Endodermal cell (in vitro differentiated cells): Measurements from ENCODE around the gene ZNF491. TPM values are rescaled to one million over a fixed set of nuclear protein-coding genes. Genes with fewer than 3 reads are reported as not detected.
"Not testable (repeated sequence)": the region's sequence is repeated elsewhere in the genome, so short reads cannot be mapped to it uniquely, and the experiment has no call there.

Experiments
- DNase-seq: peaks from one replicate; pipeline ENCODE4 v3.0.0-alpha.2; 2017
- H3K27ac ChIP-seq: 2 replicates; pipeline ENCODE4 v1.5.1; 2013; ENCODE audit warnings: mild to moderate bottlenecking, low read depth, low read length, moderate library complexity
- H3K27me3 ChIP-seq: 2 replicates; pipeline ENCODE4 v1.6.1; 2013; ENCODE audit warnings: mild to moderate bottlenecking, low read length, moderate library complexity; ENCODE audit not compliant: insufficient read depth, control insufficient read depth, poor library complexity, severe bottlenecking
- H3K36me3 ChIP-seq: 2 replicates; pipeline ENCODE4 v1.7.0; 2013; ENCODE audit warnings: mild to moderate bottlenecking, low read length, moderate library complexity; ENCODE audit not compliant: control insufficient read depth, insufficient read depth
- H3K4me1 ChIP-seq: one replicate; pipeline ENCODE4 v1.7.0; 2013; ENCODE audit warnings: low read length; ENCODE audit not compliant: control insufficient read depth, insufficient read depth
- H3K4me3 ChIP-seq: 2 replicates; pipeline ENCODE4 v1.5.1; 2013; ENCODE audit warnings: mild to moderate bottlenecking, low read length, moderate library complexity
- H3K9ac ChIP-seq: 2 replicates; pipeline ENCODE4 v1.6.1; 2013; ENCODE audit warnings: mild to moderate bottlenecking, low read length, moderate library complexity; ENCODE audit not compliant: poor library complexity, severe bottlenecking; ENCODE audit errors: extremely low read depth
- H3K9me3 ChIP-seq: 2 replicates; pipeline ENCODE4 v1.6.1; 2013; ENCODE audit warnings: mild to moderate bottlenecking, low read length, moderate library complexity; ENCODE audit not compliant: control insufficient read depth
- H3K27ac Mint-ChIP-seq: 2 replicates; pipeline ENCODE4 v1.8.0; 2020; ENCODE audit warnings: mixed read lengths
- H3K27me3 Mint-ChIP-seq: 2 replicates; pipeline ENCODE4 v1.8.0; 2021; ENCODE audit warnings: mild to moderate bottlenecking, mixed read lengths; ENCODE audit not compliant: insufficient read depth
- H3K36me3 Mint-ChIP-seq: 2 replicates; pipeline ENCODE4 v1.8.0; 2020; ENCODE audit warnings: low read depth, mixed read lengths
- H3K4me1 Mint-ChIP-seq: 2 replicates; pipeline ENCODE4 v1.8.0; 2020; ENCODE audit warnings: mixed read lengths
- H3K4me3 Mint-ChIP-seq: 2 replicates; pipeline ENCODE4 v1.8.0; 2020; ENCODE audit warnings: mild to moderate bottlenecking, moderate library complexity, mixed read lengths
- H3K9me3 Mint-ChIP-seq: 2 replicates; pipeline ENCODE4 v1.8.0; 2020; ENCODE audit warnings: mild to moderate bottlenecking, mixed read lengths
- CTCF ChIP-seq: fragments of 200-600 bp; sonication (generic); conservative IDR thresholded peaks from 2 replicates; pipeline ENCODE4 v1.5.0; 2021; ENCODE audit warnings: antibody characterized with exemption, mild to moderate bottlenecking
- WGBS, 2 experiments: methylation state at CpG; one replicate each; pipeline versions ENCODE4 v1.1.5 to v1.1.7; 2013; ENCODE audit warnings: missing lambda C conversion rate in 2 of 2, mixed read lengths in 1 of 2; ENCODE audit not compliant: insufficient coverage in 1 of 2, insufficient read length in 1 of 2; 5-methylcytosine and 5-hydroxymethylcytosine counted together
- total RNA-seq, 2 donors: library from RNA; stranded (reverse); fragmentation: NEBNext Ultra II Directional in 1 of 2; extraction: Animal tissue kit (Norgen Biotek cat#: 25700) in 1 of 2; gene quantifications; 2 replicates in 1 of 2; 3 replicates in 1 of 2; pipeline ENCODE4 v1.2.1, GENCODE V29; 2021

The ZNF491 gene
- total RNA-seq, 2 donors from 2014 or later: 0.90 to 2.1 TPM

- Histone ChIP-seq H3K4me3 (peak overlapping the region; percentile 86), H3K36me3 (no peaks in the 10 kb centered on the region), H3K9me3 (peaks cover 25% of the 10 kb centered on the region), H3K27ac (no peak overlapping the region), H3K9ac (peak overlapping the region; percentile 83), H3K27me3 (peaks cover 31% of the 10 kb centered on the region), H3K4me1 (no peaks in the 10 kb centered on the region)
- Mint-ChIP-seq H3K4me3 (peak overlapping the region; percentile 81), H3K27ac (no peak overlapping the region), H3K27me3 (peaks cover 58% of the 10 kb centered on the region), H3K36me3 (peaks cover 2% of the 10 kb centered on the region), H3K4me1 (no peaks in the 10 kb centered on the region), H3K9me3 (peaks cover 66% of the 10 kb centered on the region)
- WGBS, 2 experiments: 40 to 53% methylated on average over 11 to 20 of the region's 20 CpGs
- TF ChIP-seq CTCF: no peak
- DNase-seq: peak; percentile 46
Measured at GRCh38 chr19:11767633-11768133, 30.6 kb upstream of the ZNF491 start.

- Histone ChIP-seq H3K36me3 (no peaks in the 10 kb centered on the region), H3K4me1 (no peaks in the 10 kb centered on the region), H3K27ac (no peak overlapping the region), H3K27me3 (peaks cover 18% of the 10 kb centered on the region), H3K4me3 (no peak overlapping the region), H3K9me3 (peaks cover 47% of the 10 kb centered on the region), H3K9ac (no peak overlapping the region)
- Mint-ChIP-seq H3K4me3 (no peak overlapping the region), H3K27me3 (peaks cover 39% of the 10 kb centered on the region), H3K9me3 (peaks cover 74% of the 10 kb centered on the region), H3K27ac (no peak overlapping the region), H3K4me1 (no peaks in the 10 kb centered on the region), H3K36me3 (peaks cover 2% of the 10 kb centered on the region)
- DNase-seq: no peak
- WGBS, 2 experiments: 90 to 91% methylated on average over 2 to 4 of the region's 4 CpGs
- no peak for TF ChIP-seq CTCF
Measured at GRCh38 chr19:11769995-11770394, 28.3 kb upstream of the ZNF491 start.

GRCh38 chr19:11771520-11771919 lies 26.8 kb upstream of the ZNF491 start:
- peaks cover 36% of the 10 kb centered on the region for H3K27me3 Mint-ChIP-seq
- H3K4me1 Mint-ChIP-seq, H3K4me3 ChIP-seq, H3K27ac ChIP-seq, H3K27ac Mint-ChIP-seq, H3K4me3 Mint-ChIP-seq, H3K9ac ChIP-seq, H3K4me1 ChIP-seq, H3K36me3 Mint-ChIP-seq, H3K36me3 ChIP-seq: not testable (repeated sequence)
- H3K27me3 ChIP-seq: peaks cover 18% of the 10 kb centered on the region
- WGBS, 2 experiments: 69 to 71% methylated on average over 9 to 11 of the region's 11 CpGs
- peak; percentile 53 for TF ChIP-seq CTCF
- H3K9me3 ChIP-seq: peaks cover 53% of the 10 kb centered on the region
- DNase-seq: peak; percentile 68
- H3K9me3 Mint-ChIP-seq: peaks cover 80% of the 10 kb centered on the region

- Mint-ChIP-seq H3K36me3 (peaks cover 37% of the 10 kb centered on the region), H3K9me3 (peaks cover 95% of the 10 kb centered on the region)
- H3K36me3 ChIP-seq: peaks cover 33% of the 10 kb centered on the region
- not testable (repeated sequence) for H3K4me1 Mint-ChIP-seq, DNase-seq, H3K27ac ChIP-seq, H3K4me3 Mint-ChIP-seq, H3K4me1 ChIP-seq, H3K9ac ChIP-seq, H3K27me3 Mint-ChIP-seq, H3K27ac Mint-ChIP-seq, H3K27me3 ChIP-seq, H3K4me3 ChIP-seq
- H3K9me3 ChIP-seq: peaks cover 76% of the 10 kb centered on the region
- WGBS, 2 experiments: 91 to 94% methylated on average over 11 of the region's 11 CpGs
Measured at GRCh38 chr19:11776669-11777068, 21.7 kb upstream of the ZNF491 start.
